Measurements from ENCODE around the gene OVCH2.

The OVCH2 gene

GRCh38 chr11:7642747-7643146 is 63.5 kb downstream of the OVCH2 start:
- no peak for DNase-seq (ENCODE audit: low read depth in 1 of 2, low spot score in 1 of 2)

DNA sequence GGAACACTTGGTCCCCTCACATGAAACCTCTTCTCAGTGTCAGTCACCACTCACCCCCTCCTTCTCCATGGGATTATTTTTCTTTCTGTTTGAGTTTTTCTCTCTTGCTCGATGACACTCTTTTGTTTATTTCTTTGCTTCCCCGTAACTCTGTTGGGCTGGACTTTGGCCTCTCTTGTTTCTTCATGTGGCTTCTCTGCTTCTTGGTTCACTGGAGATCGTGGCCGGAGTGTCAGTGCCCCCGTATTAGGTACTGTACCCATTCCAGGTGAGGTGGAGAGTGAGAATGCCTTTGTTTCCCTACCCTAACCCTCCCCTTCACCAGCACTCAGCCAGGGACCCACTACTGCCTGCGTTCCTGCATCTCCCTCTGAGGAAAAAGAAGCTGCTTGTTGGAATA is 65.5 kb downstream of the OVCH2 start:
- DNase-seq (ENCODE audit: low read depth in 1 of 2, low spot score in 1 of 2): no peak

DNA sequence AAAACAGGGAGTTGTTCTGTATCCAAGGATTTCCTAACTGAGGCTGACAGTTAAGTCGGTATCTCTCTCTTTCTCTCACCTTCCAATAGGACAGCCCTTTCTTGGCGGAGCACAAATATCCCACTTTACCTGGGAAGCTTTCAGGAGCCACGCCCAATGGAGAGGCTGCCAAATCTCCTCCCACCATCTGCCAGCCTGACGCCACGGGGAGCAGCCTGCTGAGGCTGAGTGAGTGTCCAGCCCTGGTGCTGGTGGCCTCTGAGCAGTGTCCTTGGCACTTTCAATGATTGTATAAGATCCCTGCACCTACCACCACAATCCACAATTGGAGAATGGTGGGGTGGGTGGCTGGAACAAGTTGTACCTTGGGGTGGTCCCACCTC is 66.6 kb downstream of the OVCH2 start:
- no peak for DNase-seq (ENCODE audit: low read depth in 1 of 2, low spot score in 1 of 2)
